ENCODE results near the gene RHBDF1.

DNA sequence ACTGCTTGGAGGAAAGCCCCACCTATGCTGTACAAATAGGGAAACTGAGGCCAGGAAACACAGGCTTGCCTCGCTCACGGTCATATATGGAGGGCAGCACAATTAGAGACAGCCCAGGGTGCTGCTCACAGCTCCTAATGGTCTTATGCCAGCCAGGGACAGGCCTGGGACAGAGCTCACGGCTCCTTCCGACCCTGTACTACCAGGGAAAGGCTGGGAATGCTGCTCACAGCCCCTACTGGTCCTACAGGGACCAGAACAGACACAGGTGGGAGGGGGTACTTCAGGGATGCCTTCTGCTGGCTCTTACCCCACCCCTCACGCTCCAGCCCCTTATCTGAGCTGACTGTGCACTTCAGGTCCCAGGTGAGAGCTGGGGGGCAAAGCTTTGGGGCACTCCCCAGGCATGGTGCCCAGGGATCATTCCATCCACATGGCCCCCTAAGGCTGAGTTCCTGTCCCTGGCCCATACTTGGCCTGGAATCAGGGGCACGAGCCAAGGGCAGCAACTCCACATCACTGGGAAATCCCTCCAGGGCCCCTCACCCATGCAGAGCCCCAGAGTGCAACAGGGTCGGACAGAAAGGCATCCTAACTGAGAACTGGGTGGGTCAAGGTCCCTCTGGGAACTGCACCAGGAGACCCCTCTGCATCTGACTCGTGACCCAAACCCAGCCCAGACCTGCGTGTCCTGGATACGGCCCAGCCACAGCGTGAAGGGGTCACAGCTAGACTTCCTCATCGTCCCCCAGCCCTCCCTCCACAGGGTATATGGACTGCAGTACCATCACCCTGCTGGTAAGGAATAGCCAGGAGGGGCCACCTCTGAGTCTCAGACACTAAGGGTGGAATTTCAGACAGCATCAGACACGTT, 5.9 kb downstream of the RHBDF1 start:
- TF ChIP-seq FOXJ3 (CRISPR knock-in tag; IDR thresholded peaks at IDR 0.05; ENCODE audit: borderline replicate concordance) (no peak), NR3C1 (CRISPR knock-in tag; conservative IDR thresholded peaks at IDR 0.05; ENCODE audit: low read depth) (no peak), SP1 (CRISPR knock-in tag; conservative IDR thresholded peaks at IDR 0.05) (no peak)
- TF ChIP-seq, protein P1, sequence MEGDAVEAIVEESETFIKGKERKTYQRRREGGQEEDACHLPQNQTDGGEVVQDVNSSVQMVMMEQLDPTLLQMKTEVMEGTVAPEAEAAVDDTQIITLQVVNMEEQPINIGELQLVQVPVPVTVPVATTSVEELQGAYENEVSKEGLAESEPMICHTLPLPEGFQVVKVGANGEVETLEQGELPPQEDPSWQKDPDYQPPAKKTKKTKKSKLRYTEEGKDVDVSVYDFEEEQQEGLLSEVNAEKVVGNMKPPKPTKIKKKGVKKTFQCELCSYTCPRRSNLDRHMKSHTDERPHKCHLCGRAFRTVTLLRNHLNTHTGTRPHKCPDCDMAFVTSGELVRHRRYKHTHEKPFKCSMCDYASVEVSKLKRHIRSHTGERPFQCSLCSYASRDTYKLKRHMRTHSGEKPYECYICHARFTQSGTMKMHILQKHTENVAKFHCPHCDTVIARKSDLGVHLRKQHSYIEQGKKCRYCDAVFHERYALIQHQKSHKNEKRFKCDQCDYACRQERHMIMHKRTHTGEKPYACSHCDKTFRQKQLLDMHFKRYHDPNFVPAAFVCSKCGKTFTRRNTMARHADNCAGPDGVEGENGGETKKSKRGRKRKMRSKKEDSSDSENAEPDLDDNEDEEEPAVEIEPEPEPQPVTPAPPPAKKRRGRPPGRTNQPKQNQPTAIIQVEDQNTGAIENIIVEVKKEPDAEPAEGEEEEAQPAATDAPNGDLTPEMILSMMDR (IDR thresholded peaks at IDR 0.05): no peak
- TF ChIP-seq, protein P2, sequence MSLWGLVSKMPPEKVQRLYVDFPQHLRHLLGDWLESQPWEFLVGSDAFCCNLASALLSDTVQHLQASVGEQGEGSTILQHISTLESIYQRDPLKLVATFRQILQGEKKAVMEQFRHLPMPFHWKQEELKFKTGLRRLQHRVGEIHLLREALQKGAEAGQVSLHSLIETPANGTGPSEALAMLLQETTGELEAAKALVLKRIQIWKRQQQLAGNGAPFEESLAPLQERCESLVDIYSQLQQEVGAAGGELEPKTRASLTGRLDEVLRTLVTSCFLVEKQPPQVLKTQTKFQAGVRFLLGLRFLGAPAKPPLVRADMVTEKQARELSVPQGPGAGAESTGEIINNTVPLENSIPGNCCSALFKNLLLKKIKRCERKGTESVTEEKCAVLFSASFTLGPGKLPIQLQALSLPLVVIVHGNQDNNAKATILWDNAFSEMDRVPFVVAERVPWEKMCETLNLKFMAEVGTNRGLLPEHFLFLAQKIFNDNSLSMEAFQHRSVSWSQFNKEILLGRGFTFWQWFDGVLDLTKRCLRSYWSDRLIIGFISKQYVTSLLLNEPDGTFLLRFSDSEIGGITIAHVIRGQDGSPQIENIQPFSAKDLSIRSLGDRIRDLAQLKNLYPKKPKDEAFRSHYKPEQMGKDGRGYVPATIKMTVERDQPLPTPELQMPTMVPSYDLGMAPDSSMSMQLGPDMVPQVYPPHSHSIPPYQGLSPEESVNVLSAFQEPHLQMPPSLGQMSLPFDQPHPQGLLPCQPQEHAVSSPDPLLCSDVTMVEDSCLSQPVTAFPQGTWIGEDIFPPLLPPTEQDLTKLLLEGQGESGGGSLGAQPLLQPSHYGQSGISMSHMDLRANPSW (CRISPR knock-in tag; conservative IDR thresholded peaks at IDR 0.05; ENCODE audit: low read depth): no peak

Measured in WTC11 (cell line).